Vagina (tissue), 2 donors: ENCODE measurements around the gene RASGRP4.

Source experiments
- POLR2A ChIP-seq, 2 donors: fragments of 450-650 bp; IDR thresholded peaks; one replicate each; pipeline ENCODE4 v1.6.1; 2017; ENCODE audit warnings: antibody characterized with exemption in 2 of 2, mild to moderate bottlenecking in 2 of 2, moderate library complexity in 2 of 2
- POLR2AphosphoS5 ChIP-seq, 2 donors: sonication (generic); formaldehyde crosslinking; IDR thresholded peaks; one replicate each; pipeline ENCODE4 v1.9.0; 2017; ENCODE audit warnings: antibody characterized with exemption in 2 of 2, mild to moderate bottlenecking in 2 of 2, low read depth in 1 of 2; ENCODE audit not compliant: insufficient read depth in 1 of 2
- TF ChIP-seq, protein P1 (sequence below), 3 experiments: fragments of 450-650 bp in 2 of 3; fragments of 200-600 bp in 1 of 3; sonication (generic) in 1 of 3; IDR thresholded peaks; one replicate each; pipeline ENCODE4 v1.5.1; 2017 to 2019; ENCODE audit warnings: antibody characterized with exemption in 3 of 3, mild to moderate bottlenecking in 2 of 3, moderate library complexity in 2 of 3

DNA sequence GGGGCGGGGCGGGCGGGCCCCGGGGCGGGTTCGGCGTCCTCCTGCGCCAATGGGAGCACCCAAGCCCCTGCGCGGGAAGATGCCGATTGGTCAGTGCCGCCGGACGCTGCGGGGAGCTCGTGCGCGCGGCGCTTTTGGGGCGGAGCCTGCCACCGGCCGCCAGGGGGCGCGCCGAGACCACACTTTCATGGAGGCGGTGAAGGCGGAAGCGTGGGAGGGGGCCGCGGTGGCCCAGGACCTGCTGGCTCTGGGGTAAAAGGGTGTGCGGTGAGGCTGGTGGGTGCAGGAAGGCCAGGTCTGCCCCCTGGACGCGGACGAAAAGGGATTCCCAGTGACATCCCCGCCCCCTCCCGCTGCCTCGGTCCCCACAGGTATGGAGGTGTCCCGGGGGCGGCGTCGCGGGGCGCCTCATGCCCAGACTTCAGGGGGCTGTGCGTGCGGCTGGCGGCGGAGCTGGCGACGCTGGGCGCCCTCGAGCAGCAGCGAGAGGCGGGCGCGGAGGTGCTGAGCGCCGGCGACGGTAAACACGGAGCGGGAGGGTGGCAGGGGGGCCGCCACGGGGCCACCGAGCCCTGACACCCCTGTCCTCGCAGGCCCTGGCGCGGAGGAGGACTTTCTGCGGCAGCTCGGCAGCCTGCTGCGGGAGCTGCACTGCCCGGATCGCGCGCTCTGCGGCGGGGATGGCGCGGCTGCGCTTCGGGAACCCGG, 22.9 kb downstream of the RASGRP4 start, which contains the start of gene FAM98C:
- TF ChIP-seq, protein P1, sequence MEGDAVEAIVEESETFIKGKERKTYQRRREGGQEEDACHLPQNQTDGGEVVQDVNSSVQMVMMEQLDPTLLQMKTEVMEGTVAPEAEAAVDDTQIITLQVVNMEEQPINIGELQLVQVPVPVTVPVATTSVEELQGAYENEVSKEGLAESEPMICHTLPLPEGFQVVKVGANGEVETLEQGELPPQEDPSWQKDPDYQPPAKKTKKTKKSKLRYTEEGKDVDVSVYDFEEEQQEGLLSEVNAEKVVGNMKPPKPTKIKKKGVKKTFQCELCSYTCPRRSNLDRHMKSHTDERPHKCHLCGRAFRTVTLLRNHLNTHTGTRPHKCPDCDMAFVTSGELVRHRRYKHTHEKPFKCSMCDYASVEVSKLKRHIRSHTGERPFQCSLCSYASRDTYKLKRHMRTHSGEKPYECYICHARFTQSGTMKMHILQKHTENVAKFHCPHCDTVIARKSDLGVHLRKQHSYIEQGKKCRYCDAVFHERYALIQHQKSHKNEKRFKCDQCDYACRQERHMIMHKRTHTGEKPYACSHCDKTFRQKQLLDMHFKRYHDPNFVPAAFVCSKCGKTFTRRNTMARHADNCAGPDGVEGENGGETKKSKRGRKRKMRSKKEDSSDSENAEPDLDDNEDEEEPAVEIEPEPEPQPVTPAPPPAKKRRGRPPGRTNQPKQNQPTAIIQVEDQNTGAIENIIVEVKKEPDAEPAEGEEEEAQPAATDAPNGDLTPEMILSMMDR (IDR thresholded peaks at IDR 0.05) = peak; percentile 97 to 100 (median 98)
- TF ChIP-seq POLR2A (IDR thresholded peaks at IDR 0.05) (no peak), POLR2AphosphoS5 (IDR thresholded peaks at IDR 0.05; ENCODE audit: insufficient read depth in 1 of 2, low read depth in 1 of 2) (peak; percentile 38 to 64)
